ENCODE data around the gene SLC9A5. TPM values are rescaled to one million over a fixed set of nuclear protein-coding genes. Genes with fewer than 3 reads are reported as not detected.
A peak's percentile ranks its signal among the peaks of the same experiment; 100 is the strongest.

SLC9A5 gene
- total RNA-seq, 1 experiment from 2014 or later = 1.1 TPM

GRCh38 chr16:67207249-67208091 is 41.3 kb upstream of the SLC9A5 start:
- no peak overlapping the region for H3K9ac ChIP-seq (ENCODE audit: low read length)
- H3K79me2 ChIP-seq (ENCODE audit: low read length) = no peaks in the 10 kb centered on the region
- H4K20me1 ChIP-seq (ENCODE audit: low read length) = no peaks in the 10 kb centered on the region
- intact Hi-C loops (cut with micrococcal nuclease) = no loop called here
- peaks cover 28% of the 10 kb centered on the region for H3K4me1 ChIP-seq (ENCODE audit: insufficient read depth, low read length)
- DNase-seq = peak; percentile 86
- no TSS peak for BruUV-seq (replicated peaks)
- H2AFZ ChIP-seq (ENCODE audit: low read length) = peak overlapping the region; percentile 17; the same call in 1 of the 2 replicates
- no peaks in the 10 kb centered on the region for H3K27me3 ChIP-seq (ENCODE audit: low read length)
- H3K4me2 ChIP-seq (ENCODE audit: low read length) = peak overlapping the region; percentile 62
- TF ChIP-seq EZH2phosphoT487 (IDR thresholded peaks at IDR 0.05; ENCODE audit: borderline replicate concordance, low read length) (no peak), CTCF (conservative IDR thresholded peaks at IDR 0.05; ENCODE audit: low read depth, low read length) (no peak), EZH2 (IDR thresholded peaks at IDR 0.05; ENCODE audit: low read length, unreplicated experiment) (no peak)
- CTCF ChIA-PET = no interaction called here
- H3K4me3 ChIP-seq (ENCODE audit: low read length) = no peak overlapping the region
- H3K36me3 ChIP-seq (ENCODE audit: low read depth, low read length) = no peaks in the 10 kb centered on the region
- ATAC-seq = peak; percentile 88
- H3K9me2 ChIP-seq (replicated peaks; ENCODE audit: low read length) = no peaks in the 10 kb centered on the region
- no peaks in the 10 kb centered on the region for H3F3A ChIP-seq (ENCODE audit: low read length, unreplicated experiment)
- POLR2A ChIA-PET (ENCODE audit: unreplicated experiment) = interaction anchor here (0.5 kb wide), 1 partner anchor 19 kb away, joined by 3 read pairs; no protein-coding TSS in a partner anchor
- H3K27ac ChIP-seq (ENCODE audit: low read length) = peak overlapping the region; percentile 61
- no peaks in the 10 kb centered on the region for H3K9me3 ChIP-seq (ENCODE audit: low read length)

GRCh38 chr16:67208154-67208896 is 40.5 kb upstream of the SLC9A5 start:
- Histone ChIP-seq H3K4me1 (ENCODE audit: insufficient read depth, low read length) (peaks cover 34% of the 10 kb centered on the region), H3K9ac (ENCODE audit: low read length) (no peak overlapping the region), H2AFZ (ENCODE audit: low read length) (no peak overlapping the region), H3K9me2 (replicated peaks; ENCODE audit: low read length) (no peaks in the 10 kb centered on the region), H3K27me3 (ENCODE audit: low read length) (no peaks in the 10 kb centered on the region), H3K36me3 (ENCODE audit: low read depth, low read length) (no peaks in the 10 kb centered on the region), H3K4me2 (ENCODE audit: low read length) (peak overlapping the region; percentile 40), H4K20me1 (ENCODE audit: low read length) (no peaks in the 10 kb centered on the region), H3K79me2 (ENCODE audit: low read length) (no peaks in the 10 kb centered on the region), H3F3A (ENCODE audit: low read length, unreplicated experiment) (peaks cover 3% of the 10 kb centered on the region), H3K27ac (ENCODE audit: low read length) (peak overlapping the region; percentile 61), H3K4me3 (ENCODE audit: low read length) (no peak overlapping the region), H3K9me3 (ENCODE audit: low read length) (no peaks in the 10 kb centered on the region)
- peak; percentile 3 for ATAC-seq
- POLR2A ChIA-PET (ENCODE audit: unreplicated experiment) = interaction anchor here (0.5 kb wide), 1 partner anchor 18 kb away, joined by 3 read pairs; no protein-coding TSS in a partner anchor
- no TSS peak for BruUV-seq (replicated peaks)
- CTCF ChIA-PET = no interaction called here
- DNase-seq = no peak
- TF ChIP-seq CTCF (conservative IDR thresholded peaks at IDR 0.05; ENCODE audit: low read depth, low read length) = no peak
- TF ChIP-seq EZH2 (IDR thresholded peaks at IDR 0.05; ENCODE audit: low read length, unreplicated experiment) = no peak
- no peak for TF ChIP-seq EZH2phosphoT487 (IDR thresholded peaks at IDR 0.05; ENCODE audit: borderline replicate concordance, low read length)
- intact Hi-C loops (cut with micrococcal nuclease) = no loop called here

Measured in PC-3 (cell line).